ENCODE results near the gene RTF1.

Gene RTF1

DNA sequence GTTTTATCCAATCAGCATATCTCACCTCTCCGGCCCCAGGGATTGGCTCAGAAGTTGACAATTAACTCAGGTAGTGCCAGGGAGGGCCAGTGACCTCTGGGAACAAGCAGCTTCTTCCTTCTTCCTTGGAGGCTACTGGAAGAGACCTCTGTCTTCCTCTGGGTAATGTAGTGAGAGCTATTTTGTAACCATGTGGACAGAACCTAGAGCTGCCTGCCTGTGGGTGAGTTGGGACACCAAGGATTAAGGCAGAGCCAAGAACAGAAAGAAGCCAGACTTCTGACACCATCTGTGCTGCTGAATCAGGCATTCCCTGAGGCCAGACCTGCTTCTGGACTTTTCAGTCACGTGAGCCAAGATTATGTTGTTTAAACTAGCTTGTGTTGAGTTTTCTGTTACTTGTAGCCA lies 8.7 kb upstream of the RTF1 start:
- Histone ChIP-seq H3K9me3 (ENCODE audit: control insufficient read depth, insufficient read depth, low read length) (no peaks in the 10 kb centered on the region), H3F3A (ENCODE audit: control insufficient read depth, insufficient read depth) (no peaks in the 10 kb centered on the region; the same call in 1 of the 2 replicates), H3K79me2 (ENCODE audit: control insufficient read depth, low read length) (peaks cover 5% of the 10 kb centered on the region), H3K4me3 (ENCODE audit: low read length) (no peak overlapping the region), H3K9me2 (replicated peaks; ENCODE audit: control insufficient read depth, low read length) (no peaks in the 10 kb centered on the region), H3K4me2 (ENCODE audit: low read length) (no peak overlapping the region), H3K4me1 (ENCODE audit: control insufficient read depth, low read length) (peaks cover 10% of the 10 kb centered on the region), H3K27me3 (ENCODE audit: control insufficient read depth, low read length) (no peaks in the 10 kb centered on the region), H3K27ac (ENCODE audit: low read depth, low read length) (no peak overlapping the region), H3K36me3 (ENCODE audit: control insufficient read depth, low read length) (no peaks in the 10 kb centered on the region), H4K20me1 (ENCODE audit: control insufficient read depth, insufficient read depth, low read depth, low read length) (no peaks in the 10 kb centered on the region)
- TF ChIP-seq EZH2phosphoT487 (IDR thresholded peaks at IDR 0.05; ENCODE audit: borderline replicate concordance, low read length): no peak
- TF ChIP-seq, protein P1, sequence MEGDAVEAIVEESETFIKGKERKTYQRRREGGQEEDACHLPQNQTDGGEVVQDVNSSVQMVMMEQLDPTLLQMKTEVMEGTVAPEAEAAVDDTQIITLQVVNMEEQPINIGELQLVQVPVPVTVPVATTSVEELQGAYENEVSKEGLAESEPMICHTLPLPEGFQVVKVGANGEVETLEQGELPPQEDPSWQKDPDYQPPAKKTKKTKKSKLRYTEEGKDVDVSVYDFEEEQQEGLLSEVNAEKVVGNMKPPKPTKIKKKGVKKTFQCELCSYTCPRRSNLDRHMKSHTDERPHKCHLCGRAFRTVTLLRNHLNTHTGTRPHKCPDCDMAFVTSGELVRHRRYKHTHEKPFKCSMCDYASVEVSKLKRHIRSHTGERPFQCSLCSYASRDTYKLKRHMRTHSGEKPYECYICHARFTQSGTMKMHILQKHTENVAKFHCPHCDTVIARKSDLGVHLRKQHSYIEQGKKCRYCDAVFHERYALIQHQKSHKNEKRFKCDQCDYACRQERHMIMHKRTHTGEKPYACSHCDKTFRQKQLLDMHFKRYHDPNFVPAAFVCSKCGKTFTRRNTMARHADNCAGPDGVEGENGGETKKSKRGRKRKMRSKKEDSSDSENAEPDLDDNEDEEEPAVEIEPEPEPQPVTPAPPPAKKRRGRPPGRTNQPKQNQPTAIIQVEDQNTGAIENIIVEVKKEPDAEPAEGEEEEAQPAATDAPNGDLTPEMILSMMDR (IDR thresholded peaks at IDR 0.05; ENCODE audit: low read depth, low read length, poor library complexity, severe bottlenecking): no peak

DNA sequence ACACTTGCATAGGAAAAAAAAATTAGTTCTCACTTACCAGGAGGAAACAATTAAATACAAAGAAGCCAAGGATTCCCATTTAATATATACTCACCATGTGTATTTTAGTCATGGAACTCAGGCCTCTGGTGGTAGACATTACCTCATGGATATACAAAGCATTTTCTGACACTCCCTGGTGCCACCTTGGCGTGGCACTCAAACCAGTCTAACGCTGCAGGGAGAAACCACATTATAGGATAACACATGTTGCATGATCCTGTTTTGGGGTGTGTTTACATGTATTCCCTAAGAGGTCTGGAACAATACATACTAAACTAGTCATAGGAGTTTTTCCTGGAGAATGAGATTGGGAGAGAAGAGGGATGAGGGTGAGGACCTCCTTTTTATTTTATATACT lies 5.9 kb upstream of the RTF1 start:
- Histone ChIP-seq H3K27me3 (ENCODE audit: control insufficient read depth, low read length) (no peaks in the 10 kb centered on the region), H3K9me2 (replicated peaks; ENCODE audit: control insufficient read depth, low read length) (no peaks in the 10 kb centered on the region)
- TF ChIP-seq EZH2phosphoT487 (IDR thresholded peaks at IDR 0.05; ENCODE audit: borderline replicate concordance, low read length): no peak
- TF ChIP-seq, protein P1 (IDR thresholded peaks at IDR 0.05; ENCODE audit: low read depth, low read length, poor library complexity, severe bottlenecking): no peak

GRCh38 chr15:41411441-41411840 lies 5.5 kb upstream of the RTF1 start:
- Histone ChIP-seq H3K79me2 (ENCODE audit: control insufficient read depth, low read length) (peaks cover 14% of the 10 kb centered on the region), H3K36me3 (ENCODE audit: control insufficient read depth, low read length) (peaks cover 1% of the 10 kb centered on the region), H4K20me1 (ENCODE audit: control insufficient read depth, insufficient read depth, low read depth, low read length) (no peaks in the 10 kb centered on the region), H3K4me3 (ENCODE audit: low read length) (no peak overlapping the region), H3K4me1 (ENCODE audit: control insufficient read depth, low read length) (peaks cover 9% of the 10 kb centered on the region), H3K9me3 (ENCODE audit: control insufficient read depth, insufficient read depth, low read length) (no peaks in the 10 kb centered on the region), H3F3A (ENCODE audit: control insufficient read depth, insufficient read depth) (peaks cover 4% of the 10 kb centered on the region), H3K27me3 (ENCODE audit: control insufficient read depth, low read length) (no peaks in the 10 kb centered on the region), H3K9me2 (replicated peaks; ENCODE audit: control insufficient read depth, low read length) (no peaks in the 10 kb centered on the region), H3K27ac (ENCODE audit: low read depth, low read length) (no peak overlapping the region), H3K4me2 (ENCODE audit: low read length) (no peak overlapping the region)
- TF ChIP-seq, protein P1 (IDR thresholded peaks at IDR 0.05; ENCODE audit: low read depth, low read length, poor library complexity, severe bottlenecking): no peak
- no peak for TF ChIP-seq EZH2phosphoT487 (IDR thresholded peaks at IDR 0.05; ENCODE audit: borderline replicate concordance, low read length)

More for the DNA sequence above, 5.9 kb upstream of the RTF1 start:
- no peak overlapping the region for H3K4me3 ChIP-seq (ENCODE audit: low read length)
- peaks cover 7% of the 10 kb centered on the region for H3K4me1 ChIP-seq (ENCODE audit: control insufficient read depth, low read length)
- peaks cover 10% of the 10 kb centered on the region for H3K79me2 ChIP-seq (ENCODE audit: control insufficient read depth, low read length)
- H3K4me2 ChIP-seq (ENCODE audit: low read length): no peak overlapping the region
- H4K20me1 ChIP-seq (ENCODE audit: control insufficient read depth, insufficient read depth, low read depth, low read length): no peaks in the 10 kb centered on the region
- peaks cover 4% of the 10 kb centered on the region for H3F3A ChIP-seq (ENCODE audit: control insufficient read depth, insufficient read depth)
- no peaks in the 10 kb centered on the region for H3K36me3 ChIP-seq (ENCODE audit: control insufficient read depth, low read length)
- H3K9me3 ChIP-seq (ENCODE audit: control insufficient read depth, insufficient read depth, low read length): no peaks in the 10 kb centered on the region
- no peak overlapping the region for H3K27ac ChIP-seq (ENCODE audit: low read depth, low read length)

Measured in DOHH2 (cell line).